HT1080 (cell line): Measurements from ENCODE around the gene ZNF385C. TPM values are rescaled to one million over a fixed set of nuclear protein-coding genes. Genes with fewer than 3 reads are reported as not detected.
A peak's percentile ranks its signal among the peaks of the same experiment; 100 is the strongest.
"Not testable (repeated sequence)": the region's sequence is repeated elsewhere in the genome, so short reads cannot be mapped to it uniquely, and the experiment has no call there.

Source experiments
- DNase-seq: peaks from one replicate; pipeline ENCODE4 v3.0.0-alpha.2; 2015; ENCODE audit warnings: low read depth
- polyA plus RNA-seq, 2 experiments: library from polyadenylated mRNA; depleted of rRNA; stranded (reverse); fragments of >200 nt; gene quantifications; 2 replicates each; pipeline ENCODE4 v1.2.3, GENCODE V29; 2015
- total RNA-seq: library from RNA; depleted of rRNA; stranded (reverse); fragments of >200 nt; shearing (Covaris generic); gene quantifications from 2 replicates; pipeline ENCODE4 v1.2.3, GENCODE V29; 2014; rRNA removed

The ZNF385C gene
- total RNA-seq = not detected in 2 replicates
- 0.07 TPM in 1 of 2 replicates, not detected in the other for polyA plus RNA-seq (2015; cell fraction: cytosol; rRNA removed)
- polyA plus RNA-seq (2015; cell fraction: nucleus; rRNA removed) = 0.22 TPM in 1 of 2 replicates, not detected in the other

GRCh38 chr17:42097691-42098631 is at the start of gene ZNF385C:
Gene ZNF385C (minus strand): TSS chr17:42098473. CDS start chr17:42063056, 35,417 bp downstream.
- DNase-seq = no peak

GRCh38 chr17:42146911-42147607 is 48.8 kb upstream of the ZNF385C start:
- DNase-seq = no peak

- not testable (repeated sequence) for DNase-seq
These were observed 44.9 kb upstream of the ZNF385C start for GRCh38 chr17:42143138-42143537.

- no peak for DNase-seq
These were observed 44.2 kb upstream of the ZNF385C start for GRCh38 chr17:42142371-42142896.

- DNase-seq = no peak
These were observed 43.1 kb upstream of the ZNF385C start for GRCh38 chr17:42141382-42141781.

- not testable (repeated sequence) for DNase-seq
These were observed 42.4 kb upstream of the ZNF385C start for GRCh38 chr17:42140690-42141089.

GRCh38 chr17:42138749-42139492 is 40.6 kb upstream of the ZNF385C start:
- DNase-seq = no peak

GRCh38 chr17:42136654-42137051 is 38.4 kb upstream of the ZNF385C start:
- no peak for DNase-seq

- peak; percentile 80 for DNase-seq
These were observed 37.7 kb upstream of the ZNF385C start for GRCh38 chr17:42135664-42136653.

- DNase-seq = no peak
These were observed 36.9 kb upstream of the ZNF385C start for GRCh38 chr17:42135151-42135550.

GRCh38 chr17:42133461-42134041 is 35.3 kb upstream of the ZNF385C start:
- DNase-seq = no peak

- peak; percentile 88 for DNase-seq
These were observed 34.7 kb upstream of the ZNF385C start for GRCh38 chr17:42132941-42133340.

GRCh38 chr17:42131981-42132432 is 33.7 kb upstream of the ZNF385C start:
- DNase-seq = peak; percentile 64

GRCh38 chr17:42131232-42131631 is 33.0 kb upstream of the ZNF385C start:
- no peak for DNase-seq

- DNase-seq = no peak
These were observed 32.1 kb upstream of the ZNF385C start for GRCh38 chr17:42130310-42130936.

GRCh38 chr17:42129109-42129837 is 31.0 kb upstream of the ZNF385C start:
- no peak for DNase-seq

- no peak for DNase-seq
These were observed 29.1 kb upstream of the ZNF385C start for GRCh38 chr17:42127414-42127813.

GRCh38 chr17:42126836-42127235 is 28.6 kb upstream of the ZNF385C start:
- no peak for DNase-seq
